Breast epithelium (tissue), 3 donors: ENCODE measurements around the gene PDZD7.

Experiments used
- POLR2AphosphoS5 ChIP-seq, 3 donors: sonication (generic); formaldehyde crosslinking; IDR thresholded peaks; one replicate each; pipeline ENCODE4 v1.6.1; 2017; ENCODE audit warnings: antibody characterized with exemption in 3 of 3
- TF ChIP-seq, protein P1 (sequence below), 3 donors: fragments of 450-650 bp; IDR thresholded peaks; one replicate each; pipeline ENCODE4 v1.5.1; 2016 to 2017; ENCODE audit warnings: antibody characterized with exemption in 3 of 3, mild to moderate bottlenecking in 3 of 3, moderate library complexity in 3 of 3

DNA sequence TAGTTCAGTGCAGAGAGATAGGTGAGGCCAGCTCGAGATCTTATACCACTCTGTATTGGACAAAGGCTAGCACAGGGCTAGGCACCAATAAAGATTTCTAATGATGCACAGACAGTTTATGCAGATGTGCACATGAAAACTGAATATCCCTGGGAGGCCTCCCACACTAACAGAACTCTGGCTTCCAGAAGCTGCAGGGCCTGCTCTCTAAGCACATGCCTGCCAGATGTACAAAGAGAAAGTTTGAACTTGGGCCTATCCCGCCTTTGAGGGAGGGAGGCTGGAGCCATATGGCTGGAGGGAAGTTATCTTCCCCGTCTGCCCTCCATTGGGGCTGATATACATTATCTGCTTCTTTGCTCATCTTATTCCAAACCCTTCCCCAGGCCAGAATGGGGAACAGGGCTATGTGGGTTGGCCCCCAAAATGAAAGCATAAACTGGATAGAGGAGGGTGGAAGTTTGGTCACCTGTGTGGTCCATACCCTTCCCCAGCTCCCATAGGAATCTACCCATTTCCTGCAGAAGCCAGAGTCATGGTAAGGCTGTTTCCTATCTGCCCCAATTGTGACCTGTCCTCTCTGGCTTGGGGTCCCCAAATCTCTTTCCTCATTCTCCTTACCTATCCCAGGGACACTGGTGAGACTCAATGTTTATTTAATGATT, 34.7 kb upstream of the PDZD7 start:
- TF ChIP-seq, protein P1, sequence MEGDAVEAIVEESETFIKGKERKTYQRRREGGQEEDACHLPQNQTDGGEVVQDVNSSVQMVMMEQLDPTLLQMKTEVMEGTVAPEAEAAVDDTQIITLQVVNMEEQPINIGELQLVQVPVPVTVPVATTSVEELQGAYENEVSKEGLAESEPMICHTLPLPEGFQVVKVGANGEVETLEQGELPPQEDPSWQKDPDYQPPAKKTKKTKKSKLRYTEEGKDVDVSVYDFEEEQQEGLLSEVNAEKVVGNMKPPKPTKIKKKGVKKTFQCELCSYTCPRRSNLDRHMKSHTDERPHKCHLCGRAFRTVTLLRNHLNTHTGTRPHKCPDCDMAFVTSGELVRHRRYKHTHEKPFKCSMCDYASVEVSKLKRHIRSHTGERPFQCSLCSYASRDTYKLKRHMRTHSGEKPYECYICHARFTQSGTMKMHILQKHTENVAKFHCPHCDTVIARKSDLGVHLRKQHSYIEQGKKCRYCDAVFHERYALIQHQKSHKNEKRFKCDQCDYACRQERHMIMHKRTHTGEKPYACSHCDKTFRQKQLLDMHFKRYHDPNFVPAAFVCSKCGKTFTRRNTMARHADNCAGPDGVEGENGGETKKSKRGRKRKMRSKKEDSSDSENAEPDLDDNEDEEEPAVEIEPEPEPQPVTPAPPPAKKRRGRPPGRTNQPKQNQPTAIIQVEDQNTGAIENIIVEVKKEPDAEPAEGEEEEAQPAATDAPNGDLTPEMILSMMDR (IDR thresholded peaks at IDR 0.05) = no peak
- no peak for TF ChIP-seq POLR2AphosphoS5 (IDR thresholded peaks at IDR 0.05)
